A549 (cell line): ENCODE results near the gene SLC35A5. TPM values are rescaled to one million over a fixed set of nuclear protein-coding genes. Genes with fewer than 3 reads are reported as not detected.
A peak's percentile ranks its signal among the peaks of the same experiment; 100 is the strongest.

ENCODE experiments used
- ATAC-seq, 2 experiments: fragments of 200-7000 bp in 1 of 2; fragments of >200 bp in 1 of 2; cut with Nextera tagmentation in 1 of 2; cut with Tn5 transposase in 1 of 2; 3 replicates each; pipeline versions ENCODE4 v1.8.0 to v1.9.1; 2018 to 2020; ENCODE audit warnings: mild to moderate bottlenecking in 1 of 2, moderate library complexity in 1 of 2
- CTCF ChIA-PET: fragments of 300-600 bp; sonication (Branson Sonifier 250); formaldehyde crosslinking; extraction: SDS; loops from one replicate; lab custom pipeline; 2021; ENCODE audit warnings: antibody characterized with exemption, inconsistent platforms; lab: Yijun Ruan, JAX
- POLR2A ChIA-PET: fragments of 350-600 bp; formaldehyde crosslinking; extraction: SDS; loops from one replicate; lab custom pipeline; 2021; ENCODE audit warnings: antibody characterized with exemption, inconsistent platforms; lab: Yijun Ruan, JAX
- DNase-seq, 2 experiments: peaks; one replicate each; pipeline versions ENCODE4 v3.0.0 to v3.0.0-alpha.2; 2011 to 2016; ENCODE audit warnings: low read depth in 1 of 2, low spot score in 1 of 2
- FAIRE-seq: peaks from 2 replicates; lab custom pipeline; 2011; peaks lifted over from hg19 to GRCh38; lab: Jason Lieb, UNC
- H3K27ac ChIP-seq, 2 experiments: fragments of >200 bp; sonication (Bioruptor Twin); formaldehyde crosslinking; 3 replicates each; pipeline ENCODE4 v1.5.1; 2016 to 2017
- H3K4me1 ChIP-seq: fragments of >200 bp; sonication (Bioruptor Twin); formaldehyde crosslinking; 3 replicates; pipeline ENCODE4 v1.6.1; 2016
- H3K4me2 ChIP-seq: fragments of >200 bp; sonication (Bioruptor Twin); formaldehyde crosslinking; 3 replicates; pipeline ENCODE4 v1.6.1; 2016
- H3K4me3 ChIP-seq: fragments of >200 bp; sonication (Bioruptor Twin); formaldehyde crosslinking; 3 replicates; pipeline ENCODE4 v1.5.1; 2016
- H3K9me3 ChIP-seq: fragments of >200 bp; sonication (Bioruptor Twin); formaldehyde crosslinking; 3 replicates; pipeline ENCODE4 v1.6.1; 2016
- ATOH8 ChIP-seq: fragments of 250-450 bp; sonication (Bioruptor Pico); IDR thresholded peaks from 2 replicates; pipeline ENCODE4 v1.5.0; 2020; ENCODE audit warnings: low read depth, mild to moderate bottlenecking, moderate library complexity
- BHLHE40 ChIP-seq: IDR thresholded peaks from 2 replicates; pipeline ENCODE4 v1.6.1; 2012; ENCODE audit warnings: low read depth, low read length, inconsistent platforms
- CBX8 ChIP-seq: fragments of 200-600 bp; sonication (generic); IDR thresholded peaks from 2 replicates; pipeline ENCODE4 v1.6.1; 2016
- CHD4 ChIP-seq: fragments of 200-600 bp; sonication (generic); IDR thresholded peaks from 2 replicates; pipeline ENCODE4 v1.6.1; 2016; ENCODE audit warnings: antibody characterized with exemption, mild to moderate bottlenecking, borderline replicate concordance
- CTCF ChIP-seq: fragments of >200 bp; sonication (Bioruptor Twin); formaldehyde crosslinking; IDR thresholded peaks from 3 replicates; pipeline ENCODE4 v1.5.1; 2016
- EHF ChIP-seq: fragments of 250-450 bp; sonication (Bioruptor Pico); IDR thresholded peaks from 2 replicates; pipeline ENCODE4 v1.5.0; 2020; ENCODE audit warnings: mild to moderate bottlenecking
- ELK1 ChIP-seq: fragments of 150-350 bp; IDR thresholded peaks from 2 replicates; pipeline ENCODE4 v1.6.1; 2014; ENCODE audit warnings: low read depth, mild to moderate bottlenecking, low read length
- FOSB ChIP-seq: fragments of 250-450 bp; sonication (Bioruptor Pico); IDR thresholded peaks from 2 replicates; pipeline ENCODE4 v1.5.0; 2020; ENCODE audit warnings: mild to moderate bottlenecking, moderate library complexity
- FOSL2 ChIP-seq, 2 experiments: fragments of 450-650 bp in 1 of 2; fragments of >200 bp in 1 of 2; sonication (Bioruptor Twin) in 1 of 2; formaldehyde crosslinking; IDR thresholded peaks; 2 replicates each; pipeline versions ENCODE4 v1.5.0 to v1.6.1; 2016 to 2020; ENCODE audit warnings: mild to moderate bottlenecking in 1 of 2, moderate library complexity in 1 of 2
- GATA3 ChIP-seq: IDR thresholded peaks from 2 replicates; pipeline ENCODE4 v1.6.1; 2012; ENCODE audit warnings: borderline replicate concordance
- HMGXB4 ChIP-seq: fragments of 250-450 bp; sonication (Bioruptor Pico); IDR thresholded peaks from 2 replicates; pipeline ENCODE4 v1.5.0; 2021; ENCODE audit warnings: mild to moderate bottlenecking, moderate library complexity, borderline replicate concordance
- MAFK ChIP-seq: fragments of 450-650 bp; IDR thresholded peaks from 2 replicates; pipeline ENCODE4 v1.6.1; 2014; ENCODE audit not compliant: partially characterized antibody
- NR3C1 ChIP-seq: fragments of >200 bp; sonication (Bioruptor Twin); formaldehyde crosslinking; IDR thresholded peaks from 3 replicates; pipeline ENCODE4 v1.6.1; 2017
- PBX3 ChIP-seq: IDR thresholded peaks from 2 replicates; pipeline ENCODE4 v1.6.1; 2012
- RAD21 ChIP-seq, 2 experiments: fragments of >200 bp in 1 of 2; sonication (Bioruptor Twin) in 1 of 2; formaldehyde crosslinking in 1 of 2; IDR thresholded peaks in 1 of 2; conservative IDR thresholded peaks in 1 of 2; 2 replicates in 1 of 2; 3 replicates in 1 of 2; pipeline ENCODE4 v1.6.1; 2012 to 2018; ENCODE audit warnings: inconsistent platforms in 1 of 2
- RCOR1 ChIP-seq: fragments of 150-350 bp; IDR thresholded peaks from 2 replicates; pipeline ENCODE4 v1.6.1; 2014; ENCODE audit warnings: antibody characterized with exemption, low read length, low read depth
- REST ChIP-seq: fragments of 200-600 bp; sonication (generic); IDR thresholded peaks from 2 replicates; pipeline ENCODE4 v1.6.1; 2016; ENCODE audit warnings: antibody characterized with exemption, mild to moderate bottlenecking, moderate library complexity
- SMC3 ChIP-seq: fragments of >200 bp; sonication (Bioruptor Twin); formaldehyde crosslinking; IDR thresholded peaks from 3 replicates; pipeline ENCODE4 v1.6.1; 2018; ENCODE audit warnings: inconsistent platforms
- TFCP2L1 ChIP-seq: fragments of 250-450 bp; sonication (Bioruptor Pico); IDR thresholded peaks from 2 replicates; pipeline ENCODE4 v1.5.0; 2021; ENCODE audit warnings: mild to moderate bottlenecking
- ZSCAN20 ChIP-seq: fragments of 250-450 bp; sonication (Bioruptor Pico); IDR thresholded peaks from 2 replicates; pipeline ENCODE4 v1.8.0; 2022; ENCODE audit warnings: mild to moderate bottlenecking, moderate library complexity
- WGBS: methylation state at CpG from one replicate; pipeline ENCODE4 v1.1.6; 2017; ENCODE audit errors: missing lambda C conversion rate; 5-methylcytosine and 5-hydroxymethylcytosine counted together
- polyA plus RNA-seq, 4 experiments: library from polyadenylated mRNA; depleted of rRNA in 3 of 4; stranded (reverse); fragments of >200 nt; fragmentation: RNase III in 1 of 4; extraction: RNeasy Plus Mini Kit Qiagen cat#74134 plus additional on column Dnase treatment in 1 of 4; gene quantifications; 2 replicates in 3 of 4; 3 replicates in 1 of 4; pipeline ENCODE4 v1.2.3, GENCODE V29; 2011 to 2017

The SLC35A5 gene
- polyA plus RNA-seq, 2 of the 4 experiments (the other 2 are of a cell fraction) = 21.0 to 53.4 TPM

GRCh38 chr3:112579232-112579631 is 17.4 kb downstream of the SLC35A5 start (continued):
- TF ChIP-seq REST = no peak
- no peak for TF ChIP-seq GATA3
- TF ChIP-seq RAD21 (conservative IDR thresholded peaks at IDR 0.05 in 1 of 2, IDR thresholded peaks at IDR 0.05 in 1 of 2) = no peak
- no peak for TF ChIP-seq BHLHE40
- TF ChIP-seq ATOH8 (CRISPR knock-in tag) = no peak
- TF ChIP-seq FOSB = no peak

GRCh38 chr3:112579697-112580096 is 17.9 kb downstream of the SLC35A5 start:
- FAIRE-seq (peak; percentile 18), ATAC-seq (no peak), DNase-seq (no peak)
- Histone ChIP-seq H3K4me3 (no peak overlapping the region), H3K4me2 (no peak overlapping the region), H3K9me3 (no peaks in the 10 kb centered on the region), H3K27ac (no peak overlapping the region), H3K4me1 (no peaks in the 10 kb centered on the region)
- 86% methylated on average over 3 of the region's 3 CpGs for WGBS
- peak; percentile 27 for TF ChIP-seq MAFK
- no peak for TF ChIP-seq CHD4
- ChIA-PET POLR2A (interaction anchor here (0.6 kb wide), 1 partner anchor 378 kb away, joined by 3 read pairs; no protein-coding TSS in a partner anchor), CTCF (interaction anchor here (0.6 to 4.1 kb wide), 7 partner anchors 11 to 399 kb away, joined by 3 to 40 read pairs (median 6); no protein-coding TSS in a partner anchor)

- peak; percentile 71 to 74; a peak in 4 of 6 replicates for ATAC-seq
- FAIRE-seq = peak; percentile 94
- TF ChIP-seq EHF (CRISPR knock-in tag) (no peak), CTCF (peak; percentile 83), CBX8 (no peak), PBX3 (no peak), RCOR1 (no peak), GATA3 (no peak), HMGXB4 (CRISPR knock-in tag) (no peak), NR3C1 (no peak), RAD21 (conservative IDR thresholded peaks at IDR 0.05 in 1 of 2, IDR thresholded peaks at IDR 0.05 in 1 of 2) (peak; percentile 87 to 90), TFCP2L1 (no peak), ELK1 (no peak), CHD4 (no peak), SMC3 (peak; percentile 68), ZSCAN20 (no peak), FOSL2 (IDR thresholded peaks at IDR 0.05) (no peak), FOSL2 (CRISPR knock-in tag; IDR thresholded peaks at IDR 0.05) (no peak)
These were observed 20.5 kb downstream of the SLC35A5 start for GRCh38 chr3:112582244-112582874.

More at GRCh38 chr3:112582244-112582874, 20.5 kb downstream of the SLC35A5 start:
- H3K27ac ChIP-seq = no peak overlapping the region
- WGBS = 39% methylated on average over 2 of the region's 2 CpGs
- POLR2A ChIA-PET = interaction anchor here (0.7 to 1.6 kb wide), 5 partner anchors 20 to 408 kb away, joined by 3 to 18 read pairs (median 3); partner anchors contain the start of genes ATG3, GTPBP8 and SLC35A5
- no peaks in the 10 kb centered on the region for H3K9me3 ChIP-seq
- DNase-seq = peak in 1 of 2 experiments; percentile 77
- CTCF ChIA-PET = interaction anchor here (0.7 to 4.1 kb wide), 47 partner anchors 9 to 706 kb away, joined by 3 to 41 read pairs (median 4); no protein-coding TSS in a partner anchor
- no peaks in the 10 kb centered on the region for H3K4me1 ChIP-seq
- no peak overlapping the region for H3K4me3 ChIP-seq
- H3K4me2 ChIP-seq = no peak overlapping the region
